ENCODE data around the gene MDN1. TPM values are rescaled to one million over a fixed set of nuclear protein-coding genes. Genes with fewer than 3 reads are reported as not detected.

MDN1 gene
- total and polyA plus RNA-seq, 2 of the 13 experiments (the other 11 are each of a cell fraction or from before 2014, with no cell fraction given), result 18.8 to 52.9 TPM

GRCh38 chr6:89615882-89616281, 203.7 kb downstream of the MDN1 start (continued):
- no peak for TF ChIP-seq BRF2 (CRISPR knock-in tag; IDR thresholded peaks at IDR 0.05)

GRCh38 chr6:89613790-89614189, 205.8 kb downstream of the MDN1 start:
- Histone ChIP-seq H3K9me3 (ENCODE audit: low read length) (no peaks in the 10 kb centered on the region), H3K79me2 (ENCODE audit: insufficient read depth, low read length) (no peaks in the 10 kb centered on the region), H2AFZ (ENCODE audit: low read length) (no peak overlapping the region), H3K36me3 (replicated peaks in 1 of 2; ENCODE audit: control insufficient read depth in 1 of 2, insufficient read depth in 2 of 2, low read length in 2 of 2) (no peaks in the 10 kb centered on the region), H3K9ac (ENCODE audit: insufficient read depth, low read depth, low read length) (no peak overlapping the region), H3K4me1 (ENCODE audit: insufficient read depth, low read length) (no peaks in the 10 kb centered on the region), H3K4me3 (replicated peaks in 1 of 3; ENCODE audit: insufficient read depth in 1 of 3, low read depth in 2 of 3, low read length in 3 of 3) (no peak overlapping the region), H3K27me3 (ENCODE audit: control insufficient read depth in 1 of 2, insufficient read depth in 2 of 2, low read length in 2 of 2) (peaks cover 0 to 6% of the 10 kb centered on the region in 2 experiments; a peak in 1 of 5 replicates), H3K4me2 (ENCODE audit: low read depth, low read length) (no peak overlapping the region), H4K20me1 (ENCODE audit: insufficient read depth, low read length) (no peaks in the 10 kb centered on the region), H3K27ac (ENCODE audit: extremely low read length, insufficient read depth, low read length) (no peak overlapping the region)
- TF ChIP-seq ZBTB8A (CRISPR knock-in tag; IDR thresholded peaks at IDR 0.05; ENCODE audit: borderline replicate concordance, low read depth), result no peak
- TF ChIP-seq REPIN1 (CRISPR knock-in tag; IDR thresholded peaks at IDR 0.05; ENCODE audit: borderline replicate concordance, low read depth), result no peak
- TF ChIP-seq ZNF883 (CRISPR knock-in tag; IDR thresholded peaks at IDR 0.05; ENCODE audit: not compliant biosample characterization), result no peak
- no peak for TF ChIP-seq SIN3A (IDR thresholded peaks at IDR 0.05; ENCODE audit: borderline replicate concordance, low read depth, low read length)
- FAIRE-seq, result no peak
- no peak for DNase-seq (ENCODE audit: low spot score)
- ATAC-seq, result no peak
- in situ Hi-C loops (cut with HindIII; ENCODE audit: extremely low pct_ligation_motif_present, low pct_unique_long_range_greater_than_20kb) (loop anchor here (5.0 kb wide), 1 partner anchor 181 kb away; the partner anchor contains the start of gene ANKRD6), intact Hi-C loops (cut with micrococcal nuclease; ENCODE audit: unreplicated experiment) (loop anchor here (5.0 kb wide), 1 partner anchor 236 kb away; no protein-coding TSS in a partner anchor)
- ChIA-PET CTCF (ENCODE audit: low intra/inter-chr PET ratio, low total read pairs) (no interaction called here), POLR2A (interaction anchor here (1.1 kb wide), 1 partner anchor 242 kb away, joined by 3 read pairs; no protein-coding TSS in a partner anchor)
- WGBS (ENCODE audit: low lambda C conversion rate), result 62% methylated on average over 5 of the region's 5 CpGs
- BruUV-seq (replicated peaks), result no TSS peak

Data from HepG2 (cell line).